CD14-positive monocyte (primary cell): ENCODE data around the gene SPON1. TPM values are rescaled to one million over a fixed set of nuclear protein-coding genes. Genes with fewer than 3 reads are reported as not detected.
"Not testable (repeated sequence)": the region's sequence is repeated elsewhere in the genome, so short reads cannot be mapped to it uniquely, and the experiment has no call there.

Experiments used
- DNase-seq, 3 donors: peaks; one replicate each; pipeline ENCODE4 v3.0.0-alpha.2; 2011 to 2022
- H2AFZ ChIP-seq: 2 replicates; pipeline ENCODE4 v1.6.0; 2012; ENCODE audit warnings: mild to moderate bottlenecking, low read depth, low read length, inconsistent platforms; ENCODE audit not compliant: insufficient read depth, poor library complexity, severe bottlenecking
- H3K27ac ChIP-seq, 2 donors: 1 replicate in 1 of 2; 2 replicates in 1 of 2; pipeline ENCODE4 v1.5.1; 2012 to 2013; ENCODE audit warnings: low read length in 2 of 2, control low read depth in 1 of 2, inconsistent platforms in 1 of 2, low read depth in 1 of 2, mild to moderate bottlenecking in 1 of 2
- H3K27me3 ChIP-seq, 2 donors: one replicate each; pipeline versions ENCODE4 v1.6.0 to v1.6.1; 2011 to 2013; ENCODE audit warnings: low read length in 2 of 2; ENCODE audit not compliant: control insufficient read depth in 2 of 2, insufficient read depth in 2 of 2
- H3K36me3 ChIP-seq, 2 donors: replicated peaks in 1 of 2; 1 replicate in 1 of 2; 2 replicates in 1 of 2; pipeline versions ENCODE4 v1.5.1 to v1.6.1; 2012 to 2013; ENCODE audit warnings: low read length in 2 of 2, control low read depth in 1 of 2, inconsistent platforms in 1 of 2, mild to moderate bottlenecking in 1 of 2; ENCODE audit not compliant: insufficient read depth in 2 of 2, control insufficient read depth in 1 of 2
- H3K4me1 ChIP-seq, 2 donors: 1 replicate in 1 of 2; 2 replicates in 1 of 2; pipeline versions ENCODE4 v1.5.1 to v1.6.1; 2012 to 2013; ENCODE audit warnings: low read length in 2 of 2, control low read depth in 1 of 2, inconsistent platforms in 1 of 2, mild to moderate bottlenecking in 1 of 2, moderate library complexity in 1 of 2; ENCODE audit not compliant: insufficient read depth in 2 of 2, control insufficient read depth in 1 of 2
- H3K4me2 ChIP-seq: replicated peaks from 2 replicates; pipeline ENCODE3; 2012; ENCODE audit warnings: low read length, moderate library complexity, mild to moderate bottlenecking; ENCODE audit not compliant: poor library complexity, severe bottlenecking; ENCODE audit errors: extremely low read depth
- H3K4me3 ChIP-seq, 3 experiments: fragments of 200-600 bp in 1 of 3; sonication (generic) in 1 of 3; replicated peaks in 1 of 3; 1 replicate in 2 of 3; 2 replicates in 1 of 3; pipeline ENCODE4 v1.5.1; 2011 to 2013; ENCODE audit warnings: low read length in 3 of 3, mild to moderate bottlenecking in 3 of 3, control low read depth in 2 of 3, low read depth in 2 of 3, inconsistent platforms in 1 of 3, moderate library complexity in 1 of 3
- H3K79me2 ChIP-seq: 2 replicates; pipeline ENCODE4 v1.6.0; 2012; ENCODE audit warnings: mild to moderate bottlenecking, control low read depth, inconsistent platforms, low read length, moderate library complexity; ENCODE audit not compliant: insufficient read depth
- H3K9ac ChIP-seq: 2 replicates; pipeline ENCODE4 v1.6.0; 2017; ENCODE audit warnings: low read length, mild to moderate bottlenecking; ENCODE audit not compliant: insufficient read depth, poor library complexity, severe bottlenecking
- H3K9me3 ChIP-seq, 2 donors: replicated peaks in 1 of 2; 1 replicate in 1 of 2; 2 replicates in 1 of 2; pipeline versions ENCODE4 v1.5.1 to v1.6.1; 2012 to 2013; ENCODE audit warnings: low read length in 2 of 2, control low read depth in 1 of 2; ENCODE audit not compliant: control insufficient read depth in 1 of 2, insufficient read depth in 1 of 2
- H4K20me1 ChIP-seq: 2 replicates; pipeline ENCODE4 v1.6.0; 2012; ENCODE audit warnings: mild to moderate bottlenecking, low read length, control low read depth, moderate library complexity; ENCODE audit not compliant: insufficient read depth
- H3K27ac Mint-ChIP-seq, 7 donors: one replicate each; pipeline ENCODE4 v1.8.0; 2020; ENCODE audit warnings: mild to moderate bottlenecking in 7 of 7, mixed read lengths in 7 of 7, moderate library complexity in 6 of 7, inconsistent platforms in 2 of 7
- H3K27me3 Mint-ChIP-seq, 3 donors: one replicate each; pipeline ENCODE4 v1.8.0; 2021 to 2022; ENCODE audit warnings: low read depth in 3 of 3, mild to moderate bottlenecking in 3 of 3, mixed read lengths in 3 of 3, moderate library complexity in 3 of 3, inconsistent platforms in 1 of 3
- H3K36me3 Mint-ChIP-seq, 2 donors: one replicate each; pipeline ENCODE4 v1.8.0; 2020; ENCODE audit warnings: mixed read lengths in 2 of 2, inconsistent platforms in 1 of 2, mild to moderate bottlenecking in 1 of 2
- H3K4me1 Mint-ChIP-seq: one replicate; pipeline ENCODE4 v1.8.0; 2020; ENCODE audit warnings: mild to moderate bottlenecking, mixed read lengths
- H3K4me3 Mint-ChIP-seq, 2 donors: one replicate each; pipeline ENCODE4 v1.8.0; 2020; ENCODE audit warnings: mild to moderate bottlenecking in 2 of 2, mixed read lengths in 2 of 2, moderate library complexity in 1 of 2
- H3K9me3 Mint-ChIP-seq, 7 donors: one replicate each; pipeline ENCODE4 v1.8.0; 2020 to 2022; ENCODE audit warnings: mixed read lengths in 7 of 7, mild to moderate bottlenecking in 6 of 7, moderate library complexity in 6 of 7, inconsistent platforms in 2 of 7
- CTCF ChIP-seq: fragments of 200-600 bp; IDR thresholded peaks from one replicate; pipeline ENCODE4 v1.8.0; 2022; ENCODE audit warnings: antibody characterized with exemption, mild to moderate bottlenecking
- WGBS: methylation state at CpG from one replicate; pipeline ENCODE4 v1.1.5; 2013; ENCODE audit warnings: missing lambda C conversion rate; ENCODE audit not compliant: insufficient coverage; 5-methylcytosine and 5-hydroxymethylcytosine counted together
- intact Hi-C, 2 donors: fragments of 100-400 bp; cut with micrococcal nuclease; formaldehyde crosslinking; loops; one replicate each; pipeline versions ENCODE4 v1.15.0 to v1.15.1; 2023
- polyA plus RNA-seq, 3 donors: library from polyadenylated mRNA; depleted of rRNA in 1 of 3; unstranded in 2 of 3; stranded (reverse) in 1 of 3; fragments of 300-500 nt in 2 of 3; fragments of >200 nt in 1 of 3; fragmentation: Illumina TruSeq in 2 of 3; gene quantifications; 1 replicate in 2 of 3; 2 replicates in 1 of 3; pipeline ENCODE4 v1.2.3, GENCODE V29; 2012 to 2021

Gene SPON1
- polyA plus RNA-seq, 3 donors = not detected

GRCh38 chr11:14273895-14274294 is 311.4 kb downstream of the SPON1 start:
- intact Hi-C loops = no loop called here
- H3K9me3 Mint-ChIP-seq = peaks cover 0 to 3% (median 0%) of the 10 kb centered on the region in 7 donors
- no peak for DNase-seq
- no peak overlapping the region for H3K27ac Mint-ChIP-seq
- H3K9me3 ChIP-seq = no peaks in the 10 kb centered on the region
- H3K36me3 ChIP-seq = no peaks in the 10 kb centered on the region
- no peak for TF ChIP-seq CTCF
- H3K9ac ChIP-seq = no peak overlapping the region
- H3K36me3 Mint-ChIP-seq = peaks cover 0 to 2% of the 10 kb centered on the region in 2 donors
- peaks cover 21% of the 10 kb centered on the region for H3K4me1 Mint-ChIP-seq
- H2AFZ ChIP-seq = no peak overlapping the region
- H3K4me1 ChIP-seq = peaks cover 17 to 20% of the 10 kb centered on the region in 2 donors
- peaks cover 13 to 34% (median 14%) of the 10 kb centered on the region in 3 donors for H3K27me3 Mint-ChIP-seq
- H3K27ac ChIP-seq = no peak overlapping the region
- H4K20me1 ChIP-seq = no peaks in the 10 kb centered on the region
- WGBS = no CpG with 5 or more reads among the region's 2 CpGs
- no peak overlapping the region for H3K4me3 Mint-ChIP-seq
- no peaks in the 10 kb centered on the region for H3K79me2 ChIP-seq
- no peak overlapping the region for H3K4me3 ChIP-seq
- peaks cover 16 to 17% of the 10 kb centered on the region in 2 donors for H3K27me3 ChIP-seq
- H3K4me2 ChIP-seq = no peak overlapping the region

GRCh38 chr11:14275076-14275475 is 312.6 kb downstream of the SPON1 start:
- Histone ChIP-seq H3K36me3 (no peaks in the 10 kb centered on the region), H3K9me3 (no peaks in the 10 kb centered on the region), H3K27me3 (peaks cover 14 to 16% of the 10 kb centered on the region in 2 donors), H3K79me2 (no peaks in the 10 kb centered on the region), H3K9ac (no peak overlapping the region), H3K4me3 (no peak overlapping the region), H3K4me2 (no peak overlapping the region), H2AFZ (no peak overlapping the region), H3K27ac (no peak overlapping the region), H3K4me1 (peaks cover 17 to 18% of the 10 kb centered on the region in 2 donors), H4K20me1 (no peaks in the 10 kb centered on the region)
- intact Hi-C loops = no loop called here
- peaks cover 0 to 3% (median 0%) of the 10 kb centered on the region in 7 donors for H3K9me3 Mint-ChIP-seq
- DNase-seq = no peak
- H3K4me1 Mint-ChIP-seq = peaks cover 20% of the 10 kb centered on the region
- peaks cover 0 to 2% of the 10 kb centered on the region in 2 donors for H3K36me3 Mint-ChIP-seq
- TF ChIP-seq CTCF = no peak
- no peak overlapping the region for H3K4me3 Mint-ChIP-seq
- no peak overlapping the region for H3K27ac Mint-ChIP-seq
- peaks cover 9 to 29% (median 13%) of the 10 kb centered on the region in 3 donors for H3K27me3 Mint-ChIP-seq

- intact Hi-C loops, H3K27ac ChIP-seq, H2AFZ ChIP-seq, H3K4me3 ChIP-seq, H3K4me2 ChIP-seq, H3K4me1 ChIP-seq, H4K20me1 ChIP-seq, DNase-seq, H3K4me3 Mint-ChIP-seq, H3K27me3 ChIP-seq, H3K79me2 ChIP-seq, H3K4me1 Mint-ChIP-seq, H3K9ac ChIP-seq, H3K27ac Mint-ChIP-seq, H3K9me3 ChIP-seq, H3K36me3 ChIP-seq, H3K9me3 Mint-ChIP-seq, H3K36me3 Mint-ChIP-seq: not testable (repeated sequence)
- H3K27me3 Mint-ChIP-seq = peaks cover 10 to 27% (median 13%) of the 10 kb centered on the region in 3 donors
- 100% methylated on average over 1 of the region's 1 CpG for WGBS
These were observed 316.3 kb downstream of the SPON1 start for GRCh38 chr11:14278869-14279268.
